ENCODE results near the gene FOXK1. TPM values are rescaled to one million over a fixed set of nuclear protein-coding genes. Genes with fewer than 3 reads are reported as not detected.
A peak's percentile ranks its signal among the peaks of the same experiment; 100 is the strongest.

The FOXK1 gene
- total and polyA plus RNA-seq, 8 donors = 2.9 to 88.1 (median 21.6) TPM

GRCh38 chr7:4698707-4699275 is 16.7 kb downstream of the FOXK1 start:
- no peaks in the 10 kb centered on the region for H3K36me3 ChIP-seq
- H3K9me3 ChIP-seq = no peaks in the 10 kb centered on the region
- no peaks in the 10 kb centered on the region for H3K27me3 ChIP-seq
- TF ChIP-seq EP300 (IDR thresholded peaks at IDR 0.05) (no peak), CTCF (IDR thresholded peaks at IDR 0.05) (no peak), POLR2AphosphoS5 (IDR thresholded peaks at IDR 0.05) (no peak), POLR2A (IDR thresholded peaks at IDR 0.05) (no peak)
- peaks cover 31 to 82% (median 50%) of the 10 kb centered on the region in 4 donors for H3K4me1 ChIP-seq
- no peak overlapping the region for H3K4me3 ChIP-seq
- WGBS, 5 donors = 92 to 97% (median 94%) methylated on average over 10 of the region's 10 CpGs
- DNase-seq = no peak
- intact Hi-C loops (cut with DNase I; ENCODE audit: low total_unique reads) = no loop called here
- H3K27ac ChIP-seq = peak overlapping the region in 3 of 5 donors; percentile 9 to 74 (median 64)

- WGBS, 5 donors = 26 to 52% (median 39%) methylated on average over 10 of the region's 10 CpGs
- Histone ChIP-seq H3K27me3 (no peaks in the 10 kb centered on the region), H3K9me3 (no peaks in the 10 kb centered on the region), H3K36me3 (no peaks in the 10 kb centered on the region), H3K4me3 (no peak overlapping the region), H3K4me1 (peaks cover 23 to 81% (median 46%) of the 10 kb centered on the region in 4 donors), H3K27ac (peak overlapping the region; percentile 9 to 74 (median 55))
- TF ChIP-seq POLR2AphosphoS5 (IDR thresholded peaks at IDR 0.05) (peak in 1 of 3 donors; percentile 5), POLR2A (IDR thresholded peaks at IDR 0.05) (no peak)
- intact Hi-C loops (cut with DNase I; ENCODE audit: low total_unique reads) = no loop called here
- peak in 1 of 2 donors; percentile 66 for DNase-seq
Measured at GRCh38 chr7:4699841-4700240, 17.7 kb downstream of the FOXK1 start.

- DNase-seq = peak in 1 of 2 donors; percentile 55
- Histone ChIP-seq H3K9me3 (no peaks in the 10 kb centered on the region), H3K36me3 (no peaks in the 10 kb centered on the region), H3K27me3 (no peaks in the 10 kb centered on the region), H3K4me3 (no peak overlapping the region), H3K27ac (peak overlapping the region in 3 of 5 donors; percentile 9 to 74 (median 64)), H3K4me1 (peaks cover 23 to 80% (median 46%) of the 10 kb centered on the region in 4 donors)
- intact Hi-C loops (cut with DNase I; ENCODE audit: low total_unique reads) = no loop called here
- TF ChIP-seq EP300 (IDR thresholded peaks at IDR 0.05) = peak; percentile 92
- no peak for TF ChIP-seq CTCF (IDR thresholded peaks at IDR 0.05)
- no peak for TF ChIP-seq POLR2A (IDR thresholded peaks at IDR 0.05)
- peak in 2 of 3 donors; percentile 72 to 84 for TF ChIP-seq POLR2AphosphoS5 (IDR thresholded peaks at IDR 0.05)
- WGBS, 5 donors = 68 to 75% (median 74%) methylated on average over 14 of the region's 14 CpGs
Measured at GRCh38 chr7:4700577-4701235, 18.6 kb downstream of the FOXK1 start.

GRCh38 chr7:4702961-4703512 is 20.9 kb downstream of the FOXK1 start:
- TF ChIP-seq EP300 (IDR thresholded peaks at IDR 0.05) (no peak), POLR2A (IDR thresholded peaks at IDR 0.05) (no peak), CTCF (IDR thresholded peaks at IDR 0.05) (no peak), POLR2AphosphoS5 (IDR thresholded peaks at IDR 0.05) (no peak)
- WGBS, 5 donors = 75 to 85% (median 78%) methylated on average over 10 to 20 of the region's 20 CpGs
- Histone ChIP-seq H3K27me3 (no peaks in the 10 kb centered on the region), H3K27ac (peak overlapping the region in 2 of 5 donors; percentile 2 to 60), H3K4me1 (peaks cover 26 to 92% (median 59%) of the 10 kb centered on the region in 4 donors), H3K9me3 (no peaks in the 10 kb centered on the region), H3K36me3 (no peaks in the 10 kb centered on the region), H3K4me3 (no peak overlapping the region)
- no peak for DNase-seq
- intact Hi-C loops (cut with DNase I; ENCODE audit: low total_unique reads) = no loop called here
